Esophagus squamous epithelium (tissue), 4 donors: Measurements from ENCODE around the gene YES1.

ENCODE experiments used
- POLR2A ChIP-seq, 4 donors: fragments of 450-650 bp; IDR thresholded peaks; one replicate each; pipeline ENCODE4 v1.6.1; 2017; ENCODE audit warnings: antibody characterized with exemption in 4 of 4, mild to moderate bottlenecking in 4 of 4, moderate library complexity in 3 of 4
- TF ChIP-seq, protein P1 (sequence below), 6 experiments: fragments of 450-650 bp in 4 of 6; fragments of 200-600 bp in 2 of 6; sonication (generic) in 2 of 6; IDR thresholded peaks; one replicate each; pipeline ENCODE4 v1.5.1; 2016 to 2019; ENCODE audit warnings: antibody characterized with exemption in 6 of 6, mild to moderate bottlenecking in 4 of 6, moderate library complexity in 4 of 6

DNA sequence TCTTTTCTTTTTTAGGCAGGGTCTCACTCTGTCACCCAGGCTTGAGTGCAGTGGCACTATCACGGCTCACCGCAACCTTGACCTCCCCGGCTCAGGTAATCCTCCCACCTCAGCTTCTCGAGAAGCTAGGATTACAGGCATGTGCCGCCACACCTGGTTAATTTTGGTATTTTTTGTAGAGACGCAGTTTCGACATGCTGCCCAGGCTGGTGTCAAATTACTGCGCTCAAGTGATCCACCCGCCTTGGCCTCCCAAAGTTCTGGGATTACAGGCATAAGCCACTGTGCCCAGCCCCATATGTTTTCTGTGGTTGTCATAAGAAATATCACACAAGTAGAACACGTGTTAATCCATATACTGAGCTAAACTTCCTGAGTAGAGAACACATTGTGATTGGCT is 114.2 kb downstream of the YES1 start:
- TF ChIP-seq, protein P1, sequence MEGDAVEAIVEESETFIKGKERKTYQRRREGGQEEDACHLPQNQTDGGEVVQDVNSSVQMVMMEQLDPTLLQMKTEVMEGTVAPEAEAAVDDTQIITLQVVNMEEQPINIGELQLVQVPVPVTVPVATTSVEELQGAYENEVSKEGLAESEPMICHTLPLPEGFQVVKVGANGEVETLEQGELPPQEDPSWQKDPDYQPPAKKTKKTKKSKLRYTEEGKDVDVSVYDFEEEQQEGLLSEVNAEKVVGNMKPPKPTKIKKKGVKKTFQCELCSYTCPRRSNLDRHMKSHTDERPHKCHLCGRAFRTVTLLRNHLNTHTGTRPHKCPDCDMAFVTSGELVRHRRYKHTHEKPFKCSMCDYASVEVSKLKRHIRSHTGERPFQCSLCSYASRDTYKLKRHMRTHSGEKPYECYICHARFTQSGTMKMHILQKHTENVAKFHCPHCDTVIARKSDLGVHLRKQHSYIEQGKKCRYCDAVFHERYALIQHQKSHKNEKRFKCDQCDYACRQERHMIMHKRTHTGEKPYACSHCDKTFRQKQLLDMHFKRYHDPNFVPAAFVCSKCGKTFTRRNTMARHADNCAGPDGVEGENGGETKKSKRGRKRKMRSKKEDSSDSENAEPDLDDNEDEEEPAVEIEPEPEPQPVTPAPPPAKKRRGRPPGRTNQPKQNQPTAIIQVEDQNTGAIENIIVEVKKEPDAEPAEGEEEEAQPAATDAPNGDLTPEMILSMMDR (IDR thresholded peaks at IDR 0.05): peak in 1 of 6 experiments; percentile 19
- TF ChIP-seq POLR2A (IDR thresholded peaks at IDR 0.05): no peak
